NCI-H2171 (cell line): ENCODE results near the gene BBX.

Experiments used
- DNase-seq: peaks from one replicate; lab custom pipeline; 2025; lab: John Stamatoyannopoulos, UW

The BBX gene

GRCh38 chr3:107846279-107846852 is 323.6 kb downstream of the BBX start:
- DNase-seq, result no peak

GRCh38 chr3:107847791-107848190 is 325.0 kb downstream of the BBX start:
- DNase-seq, result no peak

GRCh38 chr3:107848351-107848915 is 325.7 kb downstream of the BBX start:
- DNase-seq, result no peak

GRCh38 chr3:107850681-107851080 is 327.9 kb downstream of the BBX start:
- DNase-seq, result no peak

- no peak for DNase-seq
These were observed 331.1 kb downstream of the BBX start for GRCh38 chr3:107853821-107854220.

GRCh38 chr3:107854733-107855132 is 332.0 kb downstream of the BBX start:
- DNase-seq, result no peak

- DNase-seq, result no peak
These were observed 332.9 kb downstream of the BBX start for GRCh38 chr3:107855710-107856109.

- no peak for DNase-seq
These were observed 335.1 kb downstream of the BBX start for GRCh38 chr3:107857854-107858253.

GRCh38 chr3:107858876-107859275 is 336.1 kb downstream of the BBX start:
- DNase-seq, result no peak
